Liver (tissue), 9 donors: ENCODE measurements around the gene SPTBN4. TPM values are rescaled to one million over a fixed set of nuclear protein-coding genes. Genes with fewer than 3 reads are reported as not detected.

Experiments used
- DNase-seq: peaks from one replicate; pipeline ENCODE4 v3.0.0-alpha.2; 2017; ENCODE audit warnings: low spot score
- H3K27ac ChIP-seq, 2 donors: one replicate each; pipeline ENCODE4 v1.7.0; 2013; ENCODE audit warnings: inconsistent platforms in 2 of 2, low read length in 2 of 2, control low read depth in 1 of 2, low read depth in 1 of 2, mild to moderate bottlenecking in 1 of 2
- H3K27me3 ChIP-seq, 4 donors: one replicate each; pipeline versions ENCODE4 v1.6.1 to v1.7.0; 2013; ENCODE audit warnings: low read length in 3 of 4, inconsistent platforms in 1 of 4, mild to moderate bottlenecking in 1 of 4, moderate library complexity in 1 of 4; ENCODE audit not compliant: control insufficient read depth in 4 of 4, insufficient read depth in 4 of 4
- H3K36me3 ChIP-seq, 4 donors: one replicate each; pipeline versions ENCODE4 v1.6.1 to v1.7.0; 2013; ENCODE audit warnings: low read length in 3 of 4, mild to moderate bottlenecking in 3 of 4, low read depth in 1 of 4, moderate library complexity in 1 of 4; ENCODE audit not compliant: control insufficient read depth in 4 of 4, insufficient read depth in 3 of 4
- H3K4me1 ChIP-seq, 4 donors: one replicate each; pipeline versions ENCODE4 v1.6.1 to v1.7.0; 2013; ENCODE audit warnings: low read length in 3 of 4, mild to moderate bottlenecking in 3 of 4, moderate library complexity in 1 of 4; ENCODE audit not compliant: control insufficient read depth in 4 of 4, insufficient read depth in 4 of 4
- H3K4me3 ChIP-seq, 3 donors: one replicate each; pipeline versions ENCODE4 v1.6.1 to v1.7.0; 2013; ENCODE audit warnings: low read length in 3 of 3, control low read depth in 1 of 3, low read depth in 1 of 3, mild to moderate bottlenecking in 1 of 3
- H3K9ac ChIP-seq, 2 donors: one replicate each; pipeline ENCODE4 v1.7.0; 2013; ENCODE audit warnings: low read length in 2 of 2, mild to moderate bottlenecking in 2 of 2, moderate library complexity in 2 of 2, control low read depth in 1 of 2, low read depth in 1 of 2
- H3K9me3 ChIP-seq, 4 donors: one replicate each; pipeline versions ENCODE4 v1.6.1 to v1.7.0; 2013; ENCODE audit warnings: low read length in 3 of 4; ENCODE audit not compliant: control insufficient read depth in 4 of 4
- EGR1 ChIP-seq, 2 donors: IDR thresholded peaks; 2 replicates each; pipeline ENCODE4 v1.6.1; 2016 to 2018; ENCODE audit warnings: antibody characterized with exemption in 2 of 2, low read depth in 2 of 2
- FOXA1 ChIP-seq: IDR thresholded peaks from 2 replicates; pipeline ENCODE4 v1.6.1; 2016; ENCODE audit warnings: antibody characterized with exemption
- FOXA2 ChIP-seq: IDR thresholded peaks from 2 replicates; pipeline ENCODE4 v1.6.1; 2016; ENCODE audit warnings: antibody characterized with exemption
- GABPA ChIP-seq, 2 donors: IDR thresholded peaks in 1 of 2; conservative IDR thresholded peaks in 1 of 2; 2 replicates each; pipeline ENCODE4 v1.6.1; 2016; ENCODE audit warnings: antibody characterized with exemption in 2 of 2, mild to moderate bottlenecking in 1 of 2, moderate library complexity in 1 of 2
- HNF4A ChIP-seq, 2 donors: conservative IDR thresholded peaks; 2 replicates each; pipeline ENCODE4 v1.6.1; 2016; ENCODE audit warnings: antibody characterized with exemption in 2 of 2, mild to moderate bottlenecking in 2 of 2
- HNF4G ChIP-seq: IDR thresholded peaks from 2 replicates; pipeline ENCODE4 v1.6.1; 2016; ENCODE audit warnings: antibody characterized with exemption
- JUND ChIP-seq, 2 donors: IDR thresholded peaks; 2 replicates each; pipeline ENCODE4 v1.6.1; 2016; ENCODE audit warnings: antibody characterized with exemption in 2 of 2
- NR2F2 ChIP-seq: IDR thresholded peaks from 2 replicates; pipeline ENCODE4 v1.6.1; 2016; ENCODE audit warnings: antibody characterized with exemption
- RAD21 ChIP-seq, 2 donors: IDR thresholded peaks; 2 replicates each; pipeline ENCODE4 v1.6.1; 2016; ENCODE audit warnings: antibody characterized with exemption in 2 of 2, mild to moderate bottlenecking in 2 of 2
- RXRA ChIP-seq, 2 donors: IDR thresholded peaks; 2 replicates each; pipeline ENCODE4 v1.6.1; 2017 to 2018; ENCODE audit warnings: antibody characterized with exemption in 2 of 2, mild to moderate bottlenecking in 1 of 2
- SP1 ChIP-seq: IDR thresholded peaks from 2 replicates; pipeline ENCODE4 v1.6.1; 2018; ENCODE audit warnings: antibody characterized with exemption, mild to moderate bottlenecking
- TAF1 ChIP-seq: conservative IDR thresholded peaks from 2 replicates; pipeline ENCODE4 v1.6.1; 2016; ENCODE audit warnings: antibody characterized with exemption, mild to moderate bottlenecking
- YY1 ChIP-seq: IDR thresholded peaks from 2 replicates; pipeline ENCODE4 v1.6.1; 2016; ENCODE audit warnings: antibody characterized with exemption, mild to moderate bottlenecking
- WGBS: extraction: QIAGEN DNeasy Blood & Tissue Kit; methylation state at CpG from one replicate; pipeline ENCODE4 v1.1.7; 2013; 5-methylcytosine and 5-hydroxymethylcytosine counted together
- polyA plus RNA-seq, 2 donors: library from polyadenylated mRNA; stranded (reverse) in 1 of 2; unstranded in 1 of 2; fragments of 200-250 nt in 1 of 2; fragments of >200 nt in 1 of 2; fragmentation: Nextera tagmentation in 1 of 2; extraction: Ambion mirVana in 1 of 2; gene quantifications; one replicate each; pipeline versions ENCODE4 v1.2.1 to v1.2.3, GENCODE V29; 2013 to 2015
- total RNA-seq, 2 donors: library from RNA; depleted of rRNA; stranded (reverse); fragments of >200 nt; gene quantifications; one replicate each; pipeline ENCODE4 v1.2.3, GENCODE V29; 2014
- TF ChIP-seq, protein P1 (sequence below): IDR thresholded peaks from 2 replicates; pipeline ENCODE4 v1.6.1; 2016; ENCODE audit warnings: antibody characterized with exemption
- TF ChIP-seq, protein P2 (sequence below): IDR thresholded peaks from 2 replicates; pipeline ENCODE4 v1.6.1; 2016; ENCODE audit warnings: antibody characterized with exemption
- TF ChIP-seq, protein P3 (sequence below): IDR thresholded peaks from 2 replicates; pipeline ENCODE4 v1.6.1; 2016; ENCODE audit warnings: antibody characterized with exemption, mild to moderate bottlenecking
- TF ChIP-seq, protein P4 (sequence below): fragments of 150-350 bp; IDR thresholded peaks from 2 replicates; pipeline ENCODE4 v1.5.1; 2017; ENCODE audit warnings: improper control_type of control experiment, low read depth, low read length; ENCODE audit not compliant: missing input control
- TF ChIP-seq, protein P5 (sequence below): IDR thresholded peaks from 2 replicates; pipeline ENCODE4 v1.6.1; 2016; ENCODE audit warnings: antibody characterized with exemption
- donor health status: healthy.
- donor health status: healthy.
- donor health status: healthy.
- donor health status: healthy.
- donor health status: healthy.

The SPTBN4 gene
- total and polyA plus RNA-seq, 4 donors: 0.13 to 1.1 (median 0.62) TPM

DNA sequence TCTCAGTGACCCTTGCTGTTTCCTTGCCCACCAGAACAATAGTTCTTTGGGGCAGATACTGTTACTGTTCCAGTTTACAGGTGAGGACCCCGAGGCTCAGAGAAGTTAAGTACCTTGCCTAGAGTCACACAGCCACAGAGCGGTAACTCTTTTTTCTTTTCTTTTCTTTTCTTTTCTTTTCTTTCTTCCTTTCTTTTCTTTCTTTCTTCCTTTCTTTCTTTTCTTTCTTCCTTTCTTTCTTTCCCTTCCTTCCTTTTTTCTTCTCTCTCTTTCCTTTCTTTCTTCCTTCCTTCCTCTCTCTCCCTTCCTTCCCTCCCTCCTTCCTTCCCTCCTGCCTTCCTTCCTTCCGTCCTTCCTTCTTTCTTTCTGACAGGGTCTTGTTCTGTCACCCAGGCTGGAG, 48.8 kb upstream of the SPTBN4 start:
- Histone ChIP-seq H3K9me3 (no peaks in the 10 kb centered on the region), H3K4me1 (peaks cover 0 to 5% (median 3%) of the 10 kb centered on the region in 4 donors), H3K27ac (peak overlapping the region; percentile 52 to 74), H3K9ac (no peak overlapping the region), H3K27me3 (no peaks in the 10 kb centered on the region), H3K4me3 (no peak overlapping the region), H3K36me3 (peaks cover 1 to 5% (median 3%) of the 10 kb centered on the region in 4 donors)
- DNase-seq: no peak
- 80% methylated on average over 3 of the region's 3 CpGs for WGBS
- TF ChIP-seq, protein P1, sequence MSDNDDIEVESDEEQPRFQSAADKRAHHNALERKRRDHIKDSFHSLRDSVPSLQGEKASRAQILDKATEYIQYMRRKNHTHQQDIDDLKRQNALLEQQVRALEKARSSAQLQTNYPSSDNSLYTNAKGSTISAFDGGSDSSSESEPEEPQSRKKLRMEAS: no peak
- no peak for TF ChIP-seq SP1
- no peak for TF ChIP-seq EGR1 (IDR thresholded peaks at IDR 0.05; ENCODE audit: low read depth in 2 of 2)
- TF ChIP-seq JUND (IDR thresholded peaks at IDR 0.05): no peak
- TF ChIP-seq FOXA2: no peak
- TF ChIP-seq, protein P2, sequence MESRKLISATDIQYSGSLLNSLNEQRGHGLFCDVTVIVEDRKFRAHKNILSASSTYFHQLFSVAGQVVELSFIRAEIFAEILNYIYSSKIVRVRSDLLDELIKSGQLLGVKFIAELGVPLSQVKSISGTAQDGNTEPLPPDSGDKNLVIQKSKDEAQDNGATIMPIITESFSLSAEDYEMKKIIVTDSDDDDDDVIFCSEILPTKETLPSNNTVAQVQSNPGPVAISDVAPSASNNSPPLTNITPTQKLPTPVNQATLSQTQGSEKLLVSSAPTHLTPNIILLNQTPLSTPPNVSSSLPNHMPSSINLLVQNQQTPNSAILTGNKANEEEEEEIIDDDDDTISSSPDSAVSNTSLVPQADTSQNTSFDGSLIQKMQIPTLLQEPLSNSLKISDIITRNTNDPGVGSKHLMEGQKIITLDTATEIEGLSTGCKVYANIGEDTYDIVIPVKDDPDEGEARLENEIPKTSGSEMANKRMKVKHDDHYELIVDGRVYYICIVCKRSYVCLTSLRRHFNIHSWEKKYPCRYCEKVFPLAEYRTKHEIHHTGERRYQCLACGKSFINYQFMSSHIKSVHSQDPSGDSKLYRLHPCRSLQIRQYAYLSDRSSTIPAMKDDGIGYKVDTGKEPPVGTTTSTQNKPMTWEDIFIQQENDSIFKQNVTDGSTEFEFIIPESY: no peak
- no peak for TF ChIP-seq GABPA (IDR thresholded peaks at IDR 0.05 in 1 of 2, conservative IDR thresholded peaks at IDR 0.05 in 1 of 2)
- TF ChIP-seq RAD21 (IDR thresholded peaks at IDR 0.05): no peak
- no peak for TF ChIP-seq RXRA (IDR thresholded peaks at IDR 0.05)
- TF ChIP-seq FOXA1: no peak
- TF ChIP-seq HNF4G: no peak
- no peak for TF ChIP-seq TAF1
- no peak for TF ChIP-seq NR2F2
- TF ChIP-seq, protein P3, sequence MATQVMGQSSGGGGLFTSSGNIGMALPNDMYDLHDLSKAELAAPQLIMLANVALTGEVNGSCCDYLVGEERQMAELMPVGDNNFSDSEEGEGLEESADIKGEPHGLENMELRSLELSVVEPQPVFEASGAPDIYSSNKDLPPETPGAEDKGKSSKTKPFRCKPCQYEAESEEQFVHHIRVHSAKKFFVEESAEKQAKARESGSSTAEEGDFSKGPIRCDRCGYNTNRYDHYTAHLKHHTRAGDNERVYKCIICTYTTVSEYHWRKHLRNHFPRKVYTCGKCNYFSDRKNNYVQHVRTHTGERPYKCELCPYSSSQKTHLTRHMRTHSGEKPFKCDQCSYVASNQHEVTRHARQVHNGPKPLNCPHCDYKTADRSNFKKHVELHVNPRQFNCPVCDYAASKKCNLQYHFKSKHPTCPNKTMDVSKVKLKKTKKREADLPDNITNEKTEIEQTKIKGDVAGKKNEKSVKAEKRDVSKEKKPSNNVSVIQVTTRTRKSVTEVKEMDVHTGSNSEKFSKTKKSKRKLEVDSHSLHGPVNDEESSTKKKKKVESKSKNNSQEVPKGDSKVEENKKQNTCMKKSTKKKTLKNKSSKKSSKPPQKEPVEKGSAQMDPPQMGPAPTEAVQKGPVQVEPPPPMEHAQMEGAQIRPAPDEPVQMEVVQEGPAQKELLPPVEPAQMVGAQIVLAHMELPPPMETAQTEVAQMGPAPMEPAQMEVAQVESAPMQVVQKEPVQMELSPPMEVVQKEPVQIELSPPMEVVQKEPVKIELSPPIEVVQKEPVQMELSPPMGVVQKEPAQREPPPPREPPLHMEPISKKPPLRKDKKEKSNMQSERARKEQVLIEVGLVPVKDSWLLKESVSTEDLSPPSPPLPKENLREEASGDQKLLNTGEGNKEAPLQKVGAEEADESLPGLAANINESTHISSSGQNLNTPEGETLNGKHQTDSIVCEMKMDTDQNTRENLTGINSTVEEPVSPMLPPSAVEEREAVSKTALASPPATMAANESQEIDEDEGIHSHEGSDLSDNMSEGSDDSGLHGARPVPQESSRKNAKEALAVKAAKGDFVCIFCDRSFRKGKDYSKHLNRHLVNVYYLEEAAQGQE: no peak
- TF ChIP-seq, protein P4, sequence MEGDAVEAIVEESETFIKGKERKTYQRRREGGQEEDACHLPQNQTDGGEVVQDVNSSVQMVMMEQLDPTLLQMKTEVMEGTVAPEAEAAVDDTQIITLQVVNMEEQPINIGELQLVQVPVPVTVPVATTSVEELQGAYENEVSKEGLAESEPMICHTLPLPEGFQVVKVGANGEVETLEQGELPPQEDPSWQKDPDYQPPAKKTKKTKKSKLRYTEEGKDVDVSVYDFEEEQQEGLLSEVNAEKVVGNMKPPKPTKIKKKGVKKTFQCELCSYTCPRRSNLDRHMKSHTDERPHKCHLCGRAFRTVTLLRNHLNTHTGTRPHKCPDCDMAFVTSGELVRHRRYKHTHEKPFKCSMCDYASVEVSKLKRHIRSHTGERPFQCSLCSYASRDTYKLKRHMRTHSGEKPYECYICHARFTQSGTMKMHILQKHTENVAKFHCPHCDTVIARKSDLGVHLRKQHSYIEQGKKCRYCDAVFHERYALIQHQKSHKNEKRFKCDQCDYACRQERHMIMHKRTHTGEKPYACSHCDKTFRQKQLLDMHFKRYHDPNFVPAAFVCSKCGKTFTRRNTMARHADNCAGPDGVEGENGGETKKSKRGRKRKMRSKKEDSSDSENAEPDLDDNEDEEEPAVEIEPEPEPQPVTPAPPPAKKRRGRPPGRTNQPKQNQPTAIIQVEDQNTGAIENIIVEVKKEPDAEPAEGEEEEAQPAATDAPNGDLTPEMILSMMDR: no peak
- no peak for TF ChIP-seq HNF4A (conservative IDR thresholded peaks at IDR 0.05)
- TF ChIP-seq, protein P5, sequence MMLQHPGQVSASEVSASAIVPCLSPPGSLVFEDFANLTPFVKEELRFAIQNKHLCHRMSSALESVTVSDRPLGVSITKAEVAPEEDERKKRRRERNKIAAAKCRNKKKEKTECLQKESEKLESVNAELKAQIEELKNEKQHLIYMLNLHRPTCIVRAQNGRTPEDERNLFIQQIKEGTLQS: no peak
- TF ChIP-seq YY1: no peak
